Pancreas (tissue), 10 donors: ENCODE data around the gene MCU. TPM values are rescaled to one million over a fixed set of nuclear protein-coding genes. Genes with fewer than 3 reads are reported as not detected.

Source experiments
- ATAC-seq, 4 donors: fragments of 200-7000 bp; cut with Tn5 transposase; one replicate each; pipeline versions ENCODE4 v1.8.0 to v1.9.1; 2020; ENCODE audit warnings: mild to moderate bottlenecking in 4 of 4, moderate library complexity in 4 of 4
- DNase-seq, 6 donors: peaks; one replicate each; pipeline ENCODE4 v3.0.0-alpha.2; 2020
- FAIRE-seq: peaks from 2 replicates; lab custom pipeline; 2012; peaks lifted over from hg19 to GRCh38; lab: Jason Lieb, UNC
- H3K27ac ChIP-seq, 4 donors: fragments of 200-600 bp; sonication (generic); 1 replicate in 3 of 4; 2 replicates in 1 of 4; pipeline versions ENCODE4 v1.5.0 to v1.8.0; 2020
- H3K27me3 ChIP-seq, 4 donors: fragments of 200-600 bp; one replicate each; pipeline ENCODE4 v1.8.0; 2021
- H3K36me3 ChIP-seq, 3 donors: fragments of 200-600 bp; sonication (generic) in 1 of 3; one replicate each; pipeline versions ENCODE4 v1.5.0 to v1.8.0; 2020 to 2021
- H3K4me1 ChIP-seq, 3 donors: fragments of 200-600 bp; one replicate each; pipeline ENCODE4 v1.8.0; 2021
- H3K4me3 ChIP-seq, 4 donors: fragments of 200-600 bp; sonication (generic) in 2 of 4; one replicate each; pipeline versions ENCODE4 v1.5.0 to v1.8.0; 2020 to 2021
- H3K9me3 ChIP-seq, 4 donors: fragments of 200-600 bp; one replicate each; pipeline ENCODE4 v1.8.0; 2021
- CTCF ChIP-seq, 4 donors: fragments of 200-600 bp; sonication (generic) in 3 of 4; IDR thresholded peaks; one replicate each; pipeline versions ENCODE4 v1.5.0 to v1.8.0; 2021; ENCODE audit warnings: antibody characterized with exemption in 4 of 4
- WGBS, 2 donors: extraction: QIAGEN DNeasy Blood & Tissue Kit; methylation state at CpG; one replicate each; pipeline ENCODE4 v1.1.7; 2013; 5-methylcytosine and 5-hydroxymethylcytosine counted together
- intact Hi-C, 3 donors: fragments of 100-400 bp; cut with DNase I; formaldehyde crosslinking; loops; one replicate each; pipeline versions ENCODE4 v1.11.1 to v1.14.2; 2022
- polyA plus RNA-seq, 2 donors: library from polyadenylated mRNA; stranded (reverse); fragments of 200-250 nt; gene quantifications; one replicate each; pipeline ENCODE4 v1.2.3, GENCODE V29; 2013
- total RNA-seq, 6 donors: library from RNA; stranded (reverse); fragmentation: NEBNext Ultra II Directional in 4 of 6; extraction: Animal tissue kit (Norgen Biotek cat#: 25700) in 4 of 6; gene quantifications; one replicate each; pipeline versions ENCODE4 v1.2.1 to v1.2.4, GENCODE V29; 2021 to 2023
- donor health status: healthy with polysubstance abuse.
- donor health status: DM: no; HTN: no; CAD: no; lungs with moderate emphysema.
- donor health status: DM: no; HTN: no; CAD: no.
- donor health status: control.
- donor health status: control.
- donor health status: Bipolar disorder and iron deficiency.
- donor health status: DM: yes; HTN: yes; CAD: no.
- donor health status: DM: no; HTN: no; CAD: no.
- donor health status: DM: no; HTN: no; CAD: no.
- donor health status: DM: yes; HTN: yes; CAD: no.

MCU gene
- total and polyA plus RNA-seq, 8 donors, result 6.3 to 15.5 (median 9.2) TPM

GRCh38 chr10:72832701-72833100 is 140.8 kb downstream of the MCU start:
- no peak for FAIRE-seq
- TF ChIP-seq CTCF (IDR thresholded peaks at IDR 0.05), result no peak
- H3K27me3 ChIP-seq, result no peaks in the 10 kb centered on the region
- H3K4me3 ChIP-seq, result no peak overlapping the region
- no peaks in the 10 kb centered on the region for H3K36me3 ChIP-seq
- H3K9me3 ChIP-seq, result no peaks in the 10 kb centered on the region
- peaks cover 3 to 32% (median 30%) of the 10 kb centered on the region in 3 donors for H3K4me1 ChIP-seq
- no peak overlapping the region for H3K27ac ChIP-seq
- intact Hi-C loops, result loop anchor here in 1 of 3 donors (10.0 kb wide), 2 partner anchors 138 to 468 kb away; partner anchors contain the start of gene MCU
- no peak for DNase-seq
- no peak for ATAC-seq

GRCh38 chr10:72834183-72834825 is 142.4 kb downstream of the MCU start:
- Histone ChIP-seq H3K9me3 (no peaks in the 10 kb centered on the region), H3K27ac (no peak overlapping the region), H3K36me3 (no peaks in the 10 kb centered on the region), H3K27me3 (no peaks in the 10 kb centered on the region), H3K4me3 (no peak overlapping the region), H3K4me1 (peaks cover 3 to 23% (median 23%) of the 10 kb centered on the region in 3 donors)
- intact Hi-C loops, result loop anchor here in 1 of 3 donors (10.0 kb wide), 2 partner anchors 140 to 470 kb away; partner anchors contain the start of gene MCU
- WGBS, 2 donors, result 54 to 60% methylated on average over 5 of the region's 5 CpGs
- FAIRE-seq (peak; percentile 95), DNase-seq (peak in 3 of 6 donors; percentile 11 to 40 (median 24)), ATAC-seq (peak; percentile 69 to 91 (median 88))
- peak in 3 of 4 donors; percentile 23 to 40 (median 38) for TF ChIP-seq CTCF (IDR thresholded peaks at IDR 0.05)

- no peak for TF ChIP-seq CTCF (IDR thresholded peaks at IDR 0.05)
These were observed 148.4 kb downstream of the MCU start for GRCh38 chr10:72840319-72840718.

GRCh38 chr10:72841487-72841886 is 149.5 kb downstream of the MCU start:
- ATAC-seq (no peak), DNase-seq (no peak), FAIRE-seq (no peak)
- intact Hi-C loops, result no loop called here
- H3K27me3 ChIP-seq, result no peaks in the 10 kb centered on the region
- WGBS, 2 donors, result 85 to 90% methylated on average over 5 of the region's 5 CpGs
- H3K9me3 ChIP-seq, result no peaks in the 10 kb centered on the region
- no peaks in the 10 kb centered on the region for H3K36me3 ChIP-seq
- H3K4me1 ChIP-seq, result no peaks in the 10 kb centered on the region
- TF ChIP-seq CTCF (IDR thresholded peaks at IDR 0.05), result no peak
- no peak overlapping the region for H3K4me3 ChIP-seq
- no peak overlapping the region for H3K27ac ChIP-seq

More at GRCh38 chr10:72840319-72840718, 148.4 kb downstream of the MCU start:
- Histone ChIP-seq H3K4me3 (no peak overlapping the region), H3K4me1 (no peaks in the 10 kb centered on the region), H3K27me3 (no peaks in the 10 kb centered on the region), H3K27ac (no peak overlapping the region), H3K36me3 (no peaks in the 10 kb centered on the region), H3K9me3 (no peaks in the 10 kb centered on the region)
- DNase-seq (no peak), FAIRE-seq (no peak), ATAC-seq (no peak)
- intact Hi-C loops, result no loop called here

- Histone ChIP-seq H3K36me3 (no peaks in the 10 kb centered on the region), H3K27me3 (no peaks in the 10 kb centered on the region), H3K4me3 (no peak overlapping the region), H3K4me1 (no peaks in the 10 kb centered on the region), H3K9me3 (no peaks in the 10 kb centered on the region), H3K27ac (no peak overlapping the region)
- ATAC-seq (no peak), DNase-seq (no peak), FAIRE-seq (no peak)
- 87 to 89% methylated on average over 2 of the region's 2 CpGs for WGBS, 2 donors
- no peak for TF ChIP-seq CTCF (IDR thresholded peaks at IDR 0.05)
- intact Hi-C loops, result no loop called here
These were observed 150.2 kb downstream of the MCU start for GRCh38 chr10:72842164-72842563.
